ENCODE data around the gene UBA1.
"Not testable (repeated sequence)": the region's sequence is repeated elsewhere in the genome, so short reads cannot be mapped to it uniquely, and the experiment has no call there.

The UBA1 gene

DNA sequence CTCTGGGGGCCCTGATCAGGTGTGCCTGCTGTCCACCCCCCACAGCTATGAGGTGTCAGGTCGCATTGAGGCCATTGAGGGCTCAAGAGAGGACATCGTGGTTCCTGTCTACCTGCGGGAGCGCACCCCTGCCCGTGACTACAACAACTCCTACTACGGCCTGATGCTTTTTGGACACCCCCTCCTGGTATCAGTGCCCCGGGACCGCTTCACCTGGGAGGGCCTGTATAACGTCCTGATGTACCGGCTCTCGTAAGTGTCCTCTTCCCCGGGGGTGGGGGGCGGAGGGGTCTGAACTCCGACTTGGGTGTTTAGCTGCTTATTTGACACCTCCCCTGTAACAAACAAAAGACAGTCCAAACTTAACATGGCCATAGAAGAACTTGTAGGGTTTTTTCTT lies 49.7 kb downstream of the UBA1 start:
- no peak overlapping the region for H3K4me3 ChIP-seq
- H3K27ac ChIP-seq: no peak overlapping the region

- no peak overlapping the region for H3K27ac ChIP-seq
These were observed 51.0 kb downstream of the UBA1 start for GRCh38 chrX:47244676-47245075.

DNA sequence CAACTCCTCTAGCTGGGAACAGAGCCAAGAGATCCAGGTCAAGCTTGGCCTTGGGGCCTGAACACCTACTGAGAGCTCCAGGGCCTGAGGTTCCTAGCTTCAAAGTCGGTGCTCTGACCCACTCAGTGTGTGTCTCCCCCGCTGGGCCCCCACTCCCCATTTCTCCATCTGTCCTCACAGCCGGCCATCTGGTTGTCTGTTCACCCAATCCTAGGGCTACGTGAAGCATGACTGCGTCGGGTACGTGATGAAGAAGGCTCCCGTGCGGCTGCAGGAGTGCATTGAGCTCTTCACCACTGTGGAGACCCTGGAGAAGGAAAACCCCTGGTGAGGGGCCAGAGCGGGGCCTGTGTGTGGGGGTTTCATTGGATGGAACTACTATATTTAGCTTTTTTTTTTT lies 51.5 kb downstream of the UBA1 start:
- H3K4me3 ChIP-seq: no peak overlapping the region
- no peak overlapping the region for H3K27ac ChIP-seq

More at GRCh38 chrX:47244676-47245075, 51.0 kb downstream of the UBA1 start:
- H3K4me3 ChIP-seq: no peak overlapping the region

DNA sequence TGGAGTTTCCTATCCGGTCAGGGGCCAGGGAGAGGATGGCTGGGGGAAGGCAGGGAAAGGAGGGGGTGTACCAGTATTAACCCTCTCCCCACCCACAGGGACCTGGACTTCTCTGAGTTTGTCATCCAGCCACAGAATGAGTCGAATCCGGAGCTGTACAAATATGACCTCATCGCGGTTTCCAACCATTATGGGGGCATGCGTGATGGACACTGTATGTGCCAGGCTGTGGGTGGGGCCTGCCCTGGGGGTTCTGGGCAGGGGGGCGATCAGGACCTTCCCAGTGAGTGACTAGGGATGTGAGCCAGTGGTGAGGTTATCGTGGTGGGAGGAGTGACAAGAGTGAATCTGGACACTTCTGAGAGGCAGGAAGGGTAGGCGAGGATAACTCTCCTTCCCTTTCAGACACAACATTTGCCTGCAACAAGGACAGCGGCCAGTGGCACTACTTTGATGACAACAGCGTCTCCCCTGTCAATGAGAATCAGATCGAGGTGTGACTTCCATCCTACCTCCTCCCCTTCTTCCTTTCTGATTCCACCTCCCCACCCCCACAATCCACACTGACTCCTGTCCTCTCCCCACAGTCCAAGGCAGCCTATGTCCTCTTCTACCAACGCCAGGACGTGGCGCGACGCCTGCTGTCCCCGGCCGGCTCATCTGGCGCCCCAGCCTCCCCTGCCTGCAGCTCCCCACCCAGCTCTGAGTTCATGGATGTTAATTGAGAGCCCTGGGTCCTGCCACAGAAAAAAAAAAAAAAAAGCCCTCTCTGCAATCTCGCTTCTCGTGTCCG lies 53.8 kb downstream of the UBA1 start:
- H3K27ac ChIP-seq: no peak overlapping the region

GRCh38 chrX:47247999-47248320 lies 54.3 kb downstream of the UBA1 start:
- H3K27ac ChIP-seq: no peak overlapping the region
- no peak overlapping the region for H3K4me3 ChIP-seq

More for the DNA sequence above, 53.8 kb downstream of the UBA1 start:
- H3K4me3 ChIP-seq: no peak overlapping the region

DNA sequence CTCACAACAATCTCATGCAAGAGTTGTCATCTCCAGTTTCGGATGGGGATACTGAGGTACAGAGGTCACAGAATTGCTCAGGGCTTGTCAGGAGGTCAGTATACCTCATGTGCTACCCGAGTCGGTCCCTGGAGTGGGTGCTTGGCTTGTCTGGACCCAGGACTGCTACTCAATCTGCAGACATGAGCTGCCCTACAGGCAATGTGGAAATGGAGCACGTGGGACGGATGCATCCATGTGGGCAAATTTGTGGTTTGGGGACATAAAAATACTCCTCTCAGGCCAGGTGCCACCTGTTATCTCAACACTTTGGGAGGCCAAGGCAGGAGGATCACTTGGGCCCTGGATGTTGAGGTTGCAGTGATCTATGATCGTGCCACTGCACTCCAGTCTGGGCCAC lies 54.9 kb downstream of the UBA1 start:
- no peak overlapping the region for H3K27ac ChIP-seq
- H3K4me3 ChIP-seq: no peak overlapping the region

DNA sequence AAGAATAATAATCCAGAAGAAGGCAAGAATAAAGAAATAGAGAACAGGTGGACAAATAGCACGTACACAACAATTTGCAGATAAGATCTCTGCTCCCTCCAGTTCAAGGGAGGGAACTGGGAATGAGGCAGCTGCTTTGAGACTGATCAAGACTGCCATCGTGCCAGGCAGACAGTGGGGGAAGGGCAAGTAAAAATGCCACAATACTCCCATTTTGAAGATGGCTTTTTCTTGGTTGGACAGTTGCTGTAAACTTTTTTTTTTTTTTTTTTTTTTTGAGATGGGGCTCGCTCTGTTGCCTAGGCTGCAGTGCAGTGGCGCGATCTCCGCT lies 56.4 kb downstream of the UBA1 start:
- Histone ChIP-seq H3K27ac (no peak overlapping the region), H3K4me3 (no peak overlapping the region)

GRCh38 chrX:47257620-47258019 lies 64.0 kb downstream of the UBA1 start:
- H3K27ac ChIP-seq, H3K4me3 ChIP-seq: not testable (repeated sequence)
